ENCODE measurements around the gene MICOS13.
"Not testable (repeated sequence)": the region's sequence is repeated elsewhere in the genome, so short reads cannot be mapped to it uniquely, and the experiment has no call there.

The MICOS13 gene

DNA sequence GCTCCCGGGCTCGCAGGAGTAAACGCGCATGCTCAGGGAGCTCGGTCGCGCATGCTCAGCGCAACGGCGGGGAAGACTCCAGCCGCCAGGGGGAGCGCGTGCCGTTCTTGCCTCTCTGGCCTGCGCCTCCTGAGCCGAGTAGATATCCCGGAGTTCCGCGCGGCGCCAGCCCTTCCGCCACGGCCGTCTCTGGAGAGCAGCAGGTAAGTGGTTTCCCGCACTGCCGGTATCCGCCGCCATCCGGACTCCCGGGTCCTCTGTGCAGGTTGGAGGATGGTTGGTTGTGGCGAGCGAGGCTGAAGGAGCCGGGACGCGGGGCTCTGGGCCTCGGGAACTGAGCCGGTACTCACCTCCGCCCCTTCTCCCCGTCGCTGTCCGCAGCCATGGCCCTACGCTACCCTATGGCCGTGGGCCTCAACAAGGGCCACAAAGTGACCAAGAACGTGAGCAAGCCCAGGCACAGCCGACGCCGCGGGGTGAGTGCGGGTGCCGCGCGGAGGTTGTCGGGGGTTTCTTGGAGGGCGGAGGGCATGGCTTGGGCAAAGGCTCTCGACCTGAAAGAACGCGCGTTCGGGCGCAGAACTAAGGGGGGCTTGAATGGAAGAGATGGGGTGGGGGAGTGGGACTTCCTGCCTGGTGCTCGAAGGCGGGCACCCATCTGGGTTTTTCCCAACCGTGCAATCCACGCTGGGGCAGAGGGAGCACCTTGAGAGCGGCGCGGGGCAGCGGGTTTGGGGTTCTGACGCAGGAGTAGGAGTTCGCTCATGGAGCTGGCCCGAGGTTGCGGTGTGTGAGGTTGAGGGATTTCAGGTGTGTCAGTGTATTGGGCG, 10.0 kb upstream of the MICOS13 start, which contains the start of gene RPL36:
TSS of gene RPL36 (plus strand) at position 171 of the 830 bp plus-strand sequence. CDS start at position 384, 213 bp downstream.
- Histone ChIP-seq H3K36me3 (ENCODE audit: control insufficient read depth, insufficient read depth, low read length) (peaks cover 48% of the 10 kb centered on the region), H3K9ac (ENCODE audit: low read depth, low read length) (peak within 1 kb of the TSS; percentile 99), H3K4me1 (ENCODE audit: control insufficient read depth, insufficient read depth, low read length) (no peaks in the 10 kb centered on the region), H3K4me3 (ENCODE audit: low read depth, low read length) (peak within 1 kb of the TSS; percentile 94), H3K9me3 (ENCODE audit: control insufficient read depth, insufficient read depth, low read length) (no peaks in the 10 kb centered on the region), H3K27me3 (ENCODE audit: control insufficient read depth, insufficient read depth, low read length) (no peaks in the 10 kb centered on the region)

- H3K9ac ChIP-seq (ENCODE audit: low read depth, low read length); H3K4me3 ChIP-seq (ENCODE audit: low read depth, low read length); H3K27me3 ChIP-seq (ENCODE audit: control insufficient read depth, insufficient read depth, low read length); H3K9me3 ChIP-seq (ENCODE audit: control insufficient read depth, insufficient read depth, low read length); H3K4me1 ChIP-seq (ENCODE audit: control insufficient read depth, insufficient read depth, low read length): not testable (repeated sequence)
- peaks cover 29% of the 10 kb centered on the region for H3K36me3 ChIP-seq (ENCODE audit: control insufficient read depth, insufficient read depth, low read length)
These were observed 8.1 kb upstream of the MICOS13 start for GRCh38 chr19:5688262-5688881.

DNA sequence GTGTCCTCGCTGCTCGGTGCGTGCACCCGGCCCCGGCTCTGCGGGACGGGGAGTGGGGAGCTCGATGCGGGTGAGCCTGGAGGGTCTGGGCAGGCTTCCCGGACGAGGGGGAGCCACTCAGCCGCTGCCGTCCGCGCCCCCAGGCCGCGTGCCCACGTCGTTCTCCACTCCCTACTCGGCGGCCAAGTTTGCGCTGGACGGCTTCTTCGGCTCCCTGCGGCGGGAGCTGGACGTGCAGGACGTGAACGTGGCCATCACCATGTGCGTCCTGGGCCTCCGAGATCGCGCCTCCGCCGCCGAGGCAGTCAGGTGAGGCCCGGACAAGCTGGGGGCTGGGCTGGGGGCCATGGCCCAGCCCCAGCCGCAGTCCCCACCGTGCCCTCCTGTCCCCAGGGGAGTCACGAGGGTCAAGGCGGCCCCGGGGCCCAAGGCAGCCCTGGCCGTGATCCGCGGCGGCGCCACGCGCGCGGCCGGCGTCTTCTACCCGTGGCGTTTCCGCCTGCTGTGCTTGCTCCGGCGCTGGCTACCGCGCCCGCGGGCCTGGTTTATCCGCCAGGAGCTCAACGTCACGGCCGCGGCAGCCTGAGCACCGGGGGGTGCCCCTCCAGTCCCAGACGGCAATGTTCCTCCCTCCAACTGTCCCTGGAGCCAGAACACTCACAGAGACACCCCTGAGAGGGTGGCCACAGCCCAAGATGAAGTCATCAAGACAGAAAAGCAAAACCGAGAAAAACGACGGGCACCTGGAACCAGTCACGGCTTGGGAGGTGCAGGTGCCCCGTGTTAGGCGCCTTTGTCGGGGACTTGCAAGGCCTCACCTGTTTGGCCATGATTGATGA, 7.3 kb upstream of the MICOS13 start:
- Histone ChIP-seq H3K4me3 (ENCODE audit: low read depth, low read length) (peak overlapping the region; percentile 49), H3K9ac (ENCODE audit: low read depth, low read length) (no peak overlapping the region)

GRCh38 chr19:5686647-5687359, 6.5 kb upstream of the MICOS13 start:
- H3K4me1 ChIP-seq (ENCODE audit: control insufficient read depth, insufficient read depth, low read length) = no peaks in the 10 kb centered on the region
- H3K9me3 ChIP-seq (ENCODE audit: control insufficient read depth, insufficient read depth, low read length) = no peaks in the 10 kb centered on the region
- H3K27me3 ChIP-seq (ENCODE audit: control insufficient read depth, insufficient read depth, low read length) = no peaks in the 10 kb centered on the region
- peak overlapping the region; percentile 56 for H3K4me3 ChIP-seq (ENCODE audit: low read depth, low read length)
- H3K36me3 ChIP-seq (ENCODE audit: control insufficient read depth, insufficient read depth, low read length) = peaks cover 13% of the 10 kb centered on the region
- H3K9ac ChIP-seq (ENCODE audit: low read depth, low read length) = no peak overlapping the region

More for the DNA sequence above, 7.3 kb upstream of the MICOS13 start:
- H3K36me3 ChIP-seq (ENCODE audit: control insufficient read depth, insufficient read depth, low read length) = peaks cover 21% of the 10 kb centered on the region
- no peaks in the 10 kb centered on the region for H3K4me1 ChIP-seq (ENCODE audit: control insufficient read depth, insufficient read depth, low read length)
- no peaks in the 10 kb centered on the region for H3K27me3 ChIP-seq (ENCODE audit: control insufficient read depth, insufficient read depth, low read length)
- H3K9me3 ChIP-seq (ENCODE audit: control insufficient read depth, insufficient read depth, low read length) = no peaks in the 10 kb centered on the region

DNA sequence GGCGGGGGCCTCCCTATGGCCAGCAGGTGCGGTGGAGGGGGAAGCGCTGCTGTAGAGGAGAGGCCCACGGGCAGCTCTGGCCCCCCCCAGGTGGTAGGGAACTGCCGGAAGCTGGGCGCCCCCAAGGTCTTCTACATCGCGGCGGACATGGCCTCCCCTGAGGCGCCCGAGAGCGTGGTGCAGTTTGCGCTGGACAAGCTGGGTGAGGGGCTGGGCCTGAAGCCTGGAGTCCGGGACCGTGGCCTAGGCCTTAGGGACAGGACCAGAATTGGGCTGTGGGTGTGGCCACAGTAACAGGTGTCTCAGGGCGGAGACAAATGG, 6.0 kb upstream of the MICOS13 start:
- Histone ChIP-seq H3K9me3 (ENCODE audit: control insufficient read depth, insufficient read depth, low read length) (no peaks in the 10 kb centered on the region), H3K4me1 (ENCODE audit: control insufficient read depth, insufficient read depth, low read length) (no peaks in the 10 kb centered on the region), H3K27me3 (ENCODE audit: control insufficient read depth, insufficient read depth, low read length) (peaks cover 2% of the 10 kb centered on the region), H3K4me3 (ENCODE audit: low read depth, low read length) (peak overlapping the region; percentile 56), H3K36me3 (ENCODE audit: control insufficient read depth, insufficient read depth, low read length) (peaks cover 8% of the 10 kb centered on the region), H3K9ac (ENCODE audit: low read depth, low read length) (no peak overlapping the region)

DNA sequence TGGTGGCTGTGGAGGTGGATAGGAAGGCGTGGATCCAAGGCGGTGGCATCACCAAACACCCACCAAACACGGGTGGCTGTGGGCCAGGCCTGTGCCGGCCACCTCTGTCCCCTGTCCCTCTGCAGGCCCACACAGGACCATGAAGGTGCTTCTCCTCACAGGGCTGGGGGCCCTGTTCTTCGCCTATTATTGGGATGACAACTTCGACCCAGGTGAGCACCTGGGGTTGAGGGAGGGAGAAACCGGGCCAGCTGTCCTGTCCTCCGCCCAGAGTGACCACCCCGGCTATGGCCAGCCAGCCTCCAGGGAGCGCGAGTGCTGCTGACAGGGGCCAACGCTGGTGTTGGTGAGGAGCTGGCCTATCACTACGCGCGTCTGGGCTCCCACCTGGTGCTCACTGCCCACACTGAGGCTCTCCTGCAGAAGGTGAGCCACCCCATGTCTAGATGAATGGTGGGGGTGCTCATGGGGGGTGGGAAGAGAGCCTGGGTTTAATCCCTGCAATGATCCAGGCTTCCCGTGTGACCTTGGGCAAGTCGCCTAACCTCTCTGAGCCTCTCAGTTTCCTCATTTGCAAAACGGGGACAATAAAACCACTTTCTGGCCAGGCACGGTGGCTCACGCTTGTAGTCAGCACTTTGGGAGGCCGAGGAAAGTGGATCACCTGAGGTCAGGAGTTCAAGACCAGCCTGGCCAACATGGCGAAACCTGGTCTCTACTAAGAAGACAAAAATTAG, 4.5 kb upstream of the MICOS13 start:
- Histone ChIP-seq H3K36me3 (ENCODE audit: control insufficient read depth, insufficient read depth, low read length) (no peaks in the 10 kb centered on the region), H3K4me3 (ENCODE audit: low read depth, low read length) (no peak overlapping the region), H3K4me1 (ENCODE audit: control insufficient read depth, insufficient read depth, low read length) (no peaks in the 10 kb centered on the region), H3K27me3 (ENCODE audit: control insufficient read depth, insufficient read depth, low read length) (peaks cover 2% of the 10 kb centered on the region), H3K9ac (ENCODE audit: low read depth, low read length) (no peak overlapping the region), H3K9me3 (ENCODE audit: control insufficient read depth, insufficient read depth, low read length) (no peaks in the 10 kb centered on the region)

GRCh38 chr19:5683177-5683886, 3.0 kb upstream of the MICOS13 start:
- Histone ChIP-seq H3K4me3 (ENCODE audit: low read depth, low read length) (no peak overlapping the region), H3K9me3 (ENCODE audit: control insufficient read depth, insufficient read depth, low read length) (no peaks in the 10 kb centered on the region), H3K36me3 (ENCODE audit: control insufficient read depth, insufficient read depth, low read length) (no peaks in the 10 kb centered on the region), H3K4me1 (ENCODE audit: control insufficient read depth, insufficient read depth, low read length) (no peaks in the 10 kb centered on the region), H3K9ac (ENCODE audit: low read depth, low read length) (no peak overlapping the region), H3K27me3 (ENCODE audit: control insufficient read depth, insufficient read depth, low read length) (peaks cover 2% of the 10 kb centered on the region)

DNA sequence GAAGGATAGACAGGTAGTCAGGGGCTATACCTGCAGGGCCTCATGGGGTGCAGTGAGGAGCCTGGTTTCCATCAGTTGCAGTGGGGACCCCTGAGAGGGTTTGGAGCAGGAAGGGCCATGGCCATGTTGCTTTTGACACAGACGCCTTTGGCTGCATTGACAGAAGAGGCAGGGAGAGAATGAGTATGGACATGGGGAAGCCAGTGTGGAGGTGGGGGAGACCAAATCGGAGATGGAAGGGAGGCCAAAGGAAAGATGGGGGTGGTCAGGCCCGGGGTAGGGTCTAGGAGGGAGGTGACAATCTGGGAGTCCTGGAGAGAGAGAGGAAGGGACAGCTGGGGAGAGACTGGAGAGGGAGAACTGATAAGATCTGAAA, 1.8 kb upstream of the MICOS13 start:
- Histone ChIP-seq H3K27me3 (ENCODE audit: control insufficient read depth, insufficient read depth, low read length) (peaks cover 2% of the 10 kb centered on the region), H3K9ac (ENCODE audit: low read depth, low read length) (no peak overlapping the region), H3K9me3 (ENCODE audit: control insufficient read depth, insufficient read depth, low read length) (no peaks in the 10 kb centered on the region), H3K4me1 (ENCODE audit: control insufficient read depth, insufficient read depth, low read length) (no peaks in the 10 kb centered on the region), H3K4me3 (ENCODE audit: low read depth, low read length) (no peak overlapping the region), H3K36me3 (ENCODE audit: control insufficient read depth, insufficient read depth, low read length) (peaks cover 7% of the 10 kb centered on the region)

- Histone ChIP-seq H3K9ac (ENCODE audit: low read depth, low read length) (no peak overlapping the region), H3K9me3 (ENCODE audit: control insufficient read depth, insufficient read depth, low read length) (no peaks in the 10 kb centered on the region), H3K27me3 (ENCODE audit: control insufficient read depth, insufficient read depth, low read length) (peaks cover 2% of the 10 kb centered on the region), H3K4me1 (ENCODE audit: control insufficient read depth, insufficient read depth, low read length) (no peaks in the 10 kb centered on the region), H3K4me3 (ENCODE audit: low read depth, low read length) (peak overlapping the region; percentile 90), H3K36me3 (ENCODE audit: control insufficient read depth, insufficient read depth, low read length) (peaks cover 10% of the 10 kb centered on the region)
These were observed 1.2 kb upstream of the MICOS13 start for GRCh38 chr19:5681391-5682106.

- H3K4me3 ChIP-seq (ENCODE audit: low read depth, low read length) = peak overlapping the region; percentile 90
- H3K9me3 ChIP-seq (ENCODE audit: control insufficient read depth, insufficient read depth, low read length) = no peaks in the 10 kb centered on the region
- H3K36me3 ChIP-seq (ENCODE audit: control insufficient read depth, insufficient read depth, low read length) = peaks cover 10% of the 10 kb centered on the region
These were observed 256 bp downstream of the MICOS13 start for GRCh38 chr19:5680084-5680436.

More at GRCh38 chr19:5680084-5680436, 256 bp downstream of the MICOS13 start:
- Histone ChIP-seq H3K9ac (ENCODE audit: low read depth, low read length) (peak overlapping the region; percentile 81), H3K27me3 (ENCODE audit: control insufficient read depth, insufficient read depth, low read length) (peaks cover 2% of the 10 kb centered on the region), H3K4me1 (ENCODE audit: control insufficient read depth, insufficient read depth, low read length) (no peaks in the 10 kb centered on the region)

Data from iPS-15b (cell line).